Astrocyte (in vitro differentiated cells and primary cell): Measurements from ENCODE around the gene NRARP. TPM values are rescaled to one million over a fixed set of nuclear protein-coding genes. Genes with fewer than 3 reads are reported as not detected.

Source experiments
- DNase-seq: peaks from one replicate; pipeline ENCODE4 v3.0.0-alpha.2; 2010; ENCODE audit warnings: low read depth
- FAIRE-seq: peaks from 2 replicates; lab custom pipeline; 2011; peaks lifted over from hg19 to GRCh38; lab: Jason Lieb, UNC
- H2AFZ ChIP-seq: 2 replicates; pipeline ENCODE4 v1.6.0; 2012; ENCODE audit warnings: low read depth, low read length, inconsistent platforms
- H3K27ac ChIP-seq: 2 replicates; pipeline ENCODE4 v1.5.1; 2011; ENCODE audit warnings: low read depth, low read length, inconsistent platforms
- H3K27me3 ChIP-seq: 2 replicates; pipeline ENCODE4 v1.6.0; 2011; ENCODE audit warnings: low read length, inconsistent platforms; ENCODE audit not compliant: insufficient read depth
- H3K36me3 ChIP-seq: 2 replicates; pipeline ENCODE4 v1.5.1; 2011; ENCODE audit warnings: low read length, inconsistent platforms; ENCODE audit not compliant: insufficient read depth
- H3K4me1 ChIP-seq: 2 replicates; pipeline ENCODE4 v1.5.1; 2011; ENCODE audit warnings: low read length, inconsistent platforms; ENCODE audit not compliant: insufficient read depth
- H3K4me2 ChIP-seq: 2 replicates; pipeline ENCODE4 v1.6.0; 2012; ENCODE audit warnings: low read length, inconsistent platforms
- H3K4me3 ChIP-seq: 2 replicates; pipeline ENCODE4 v1.5.1; 2011; ENCODE audit warnings: low read depth, mild to moderate bottlenecking, low read length, inconsistent platforms; ENCODE audit not compliant: insufficient read depth
- H3K79me2 ChIP-seq: 2 replicates; pipeline ENCODE4 v1.6.0; 2012; ENCODE audit warnings: mild to moderate bottlenecking, low read length, inconsistent platforms; ENCODE audit not compliant: insufficient read depth
- H3K9ac ChIP-seq: 2 replicates; pipeline ENCODE4 v1.6.0; 2012; ENCODE audit warnings: mild to moderate bottlenecking, low read length, inconsistent platforms
- H3K9me3 ChIP-seq: 2 replicates; pipeline ENCODE4 v1.5.1; 2012; ENCODE audit warnings: low read depth, mild to moderate bottlenecking, low read length, inconsistent platforms; ENCODE audit not compliant: insufficient read depth
- H4K20me1 ChIP-seq: 2 replicates; pipeline ENCODE4 v1.6.0; 2012; ENCODE audit warnings: low read length, inconsistent platforms; ENCODE audit not compliant: insufficient read depth
- H3K27ac Mint-ChIP-seq: one replicate; pipeline ENCODE4 v1.8.0; 2021; ENCODE audit warnings: mild to moderate bottlenecking, mixed read lengths; ENCODE audit not compliant: unreplicated experiment
- H3K27me3 Mint-ChIP-seq: one replicate; pipeline ENCODE4 v1.8.0; 2021; ENCODE audit warnings: low read depth, mixed read lengths; ENCODE audit not compliant: unreplicated experiment
- H3K36me3 Mint-ChIP-seq: one replicate; pipeline ENCODE4 v1.8.0; 2021; ENCODE audit warnings: low read depth, mixed read lengths; ENCODE audit not compliant: unreplicated experiment
- H3K4me1 Mint-ChIP-seq: one replicate; pipeline ENCODE4 v1.8.0; 2021; ENCODE audit warnings: low read depth, mixed read lengths; ENCODE audit not compliant: unreplicated experiment
- H3K4me3 Mint-ChIP-seq: one replicate; pipeline ENCODE4 v1.8.0; 2021; ENCODE audit warnings: mild to moderate bottlenecking, moderate library complexity, mixed read lengths; ENCODE audit not compliant: unreplicated experiment
- H3K9me3 Mint-ChIP-seq: one replicate; pipeline ENCODE4 v1.8.0; 2021; ENCODE audit warnings: mild to moderate bottlenecking, mixed read lengths; ENCODE audit not compliant: unreplicated experiment
- CTCF ChIP-seq: IDR thresholded peaks from 2 replicates; pipeline ENCODE4 v1.5.1; 2011; ENCODE audit warnings: low read depth, mild to moderate bottlenecking, inconsistent platforms, low read length, moderate library complexity; ENCODE audit not compliant: insufficient read depth
- EZH2 ChIP-seq: IDR thresholded peaks from 2 replicates; pipeline ENCODE4 v1.6.1; 2012; ENCODE audit warnings: mild to moderate bottlenecking, low read length, inconsistent platforms; ENCODE audit not compliant: insufficient read depth
- total RNA-seq: library from RNA; stranded (reverse); gene quantifications from 2 replicates; pipeline ENCODE4 v1.2.1, GENCODE V29; 2021

The NRARP gene
- total RNA-seq, 1 donor from 2014 or later, result 7.3 TPM

GRCh38 chr9:137270929-137271695, 31.0 kb downstream of the NRARP start:
- H4K20me1 ChIP-seq, result peaks cover 48% of the 10 kb centered on the region
- Mint-ChIP-seq H3K4me3 (no peak overlapping the region), H3K9me3 (no peaks in the 10 kb centered on the region), H3K36me3 (peaks cover 15% of the 10 kb centered on the region), H3K27ac (peak overlapping the region; percentile 80), H3K27me3 (no peaks in the 10 kb centered on the region), H3K4me1 (peaks cover 6% of the 10 kb centered on the region)
- H3K4me3 ChIP-seq, result no peak overlapping the region
- DNase-seq (no peak), FAIRE-seq (no peak)
- H3K27me3 ChIP-seq, result no peaks in the 10 kb centered on the region
- H3K9ac ChIP-seq, result no peak overlapping the region
- no peaks in the 10 kb centered on the region for H3K9me3 ChIP-seq
- H3K36me3 ChIP-seq, result peaks cover 9% of the 10 kb centered on the region
- peaks cover 8% of the 10 kb centered on the region for H3K79me2 ChIP-seq
- no peak overlapping the region for H3K27ac ChIP-seq
- no peak for TF ChIP-seq EZH2
- no peak for TF ChIP-seq CTCF
- H3K4me1 ChIP-seq, result peaks cover 4% of the 10 kb centered on the region
- H3K4me2 ChIP-seq, result no peak overlapping the region
- no peak overlapping the region for H2AFZ ChIP-seq

- Histone ChIP-seq H3K79me2 (peaks cover 18% of the 10 kb centered on the region), H3K27me3 (no peaks in the 10 kb centered on the region), H3K4me2 (no peak overlapping the region), H2AFZ (no peak overlapping the region), H3K4me3 (no peak overlapping the region), H3K36me3 (peaks cover 9% of the 10 kb centered on the region), H3K9ac (no peak overlapping the region), H3K27ac (no peak overlapping the region), H4K20me1 (peaks cover 45% of the 10 kb centered on the region), H3K4me1 (peaks cover 4% of the 10 kb centered on the region), H3K9me3 (no peaks in the 10 kb centered on the region)
- Mint-ChIP-seq H3K27me3 (no peaks in the 10 kb centered on the region), H3K36me3 (peaks cover 15% of the 10 kb centered on the region), H3K27ac (peak overlapping the region; percentile 69), H3K4me1 (peaks cover 6% of the 10 kb centered on the region), H3K9me3 (no peaks in the 10 kb centered on the region), H3K4me3 (no peak overlapping the region)
- TF ChIP-seq CTCF, result no peak
- TF ChIP-seq EZH2, result no peak
- FAIRE-seq (no peak), DNase-seq (no peak)
These were observed 32.8 kb downstream of the NRARP start for GRCh38 chr9:137269231-137269772.
